ENCODE data around the gene CPNE7.
A peak's percentile ranks its signal among the peaks of the same experiment; 100 is the strongest.

Gene CPNE7

GRCh38 chr16:89549007-89549700 is 26.4 kb upstream of the CPNE7 start:
- no peaks in the 10 kb centered on the region for H3K79me2 ChIP-seq (ENCODE audit: control insufficient read depth, insufficient read depth, low read length, unreplicated experiment)
- no peaks in the 10 kb centered on the region for H3K27me3 ChIP-seq (ENCODE audit: insufficient read depth, low read length)
- H3K27ac ChIP-seq (ENCODE audit: low read depth, low read length) = no peak overlapping the region
- no peaks in the 10 kb centered on the region for H3K4me1 ChIP-seq (ENCODE audit: control insufficient read depth, insufficient read depth, low read length, unreplicated experiment)
- no peak overlapping the region for H2AFZ ChIP-seq (ENCODE audit: low read length, unreplicated experiment)
- no peak overlapping the region for H3K4me3 ChIP-seq (ENCODE audit: low read depth, low read length)
- H3K36me3 ChIP-seq (ENCODE audit: insufficient read depth, low read length) = peaks cover 22% of the 10 kb centered on the region

- Histone ChIP-seq H3K4me3 (ENCODE audit: low read depth, low read length) (no peak overlapping the region), H3K79me2 (ENCODE audit: control insufficient read depth, insufficient read depth, low read length, unreplicated experiment) (no peaks in the 10 kb centered on the region), H3K27ac (ENCODE audit: low read depth, low read length) (no peak overlapping the region), H3K4me1 (ENCODE audit: control insufficient read depth, insufficient read depth, low read length, unreplicated experiment) (no peaks in the 10 kb centered on the region), H3K36me3 (ENCODE audit: insufficient read depth, low read length) (peaks cover 17% of the 10 kb centered on the region), H2AFZ (ENCODE audit: low read length, unreplicated experiment) (no peak overlapping the region), H3K27me3 (ENCODE audit: insufficient read depth, low read length) (no peaks in the 10 kb centered on the region)
Observed at GRCh38 chr16:89550421-89551007, 25.0 kb upstream of the CPNE7 start.

- no peak overlapping the region for H3K4me3 ChIP-seq (ENCODE audit: low read depth, low read length)
- H3K79me2 ChIP-seq (ENCODE audit: control insufficient read depth, insufficient read depth, low read length, unreplicated experiment) = no peaks in the 10 kb centered on the region
- H3K36me3 ChIP-seq (ENCODE audit: insufficient read depth, low read length) = peaks cover 25% of the 10 kb centered on the region
- H2AFZ ChIP-seq (ENCODE audit: low read length, unreplicated experiment) = no peak overlapping the region
- H3K27me3 ChIP-seq (ENCODE audit: insufficient read depth, low read length) = no peaks in the 10 kb centered on the region
- H3K27ac ChIP-seq (ENCODE audit: low read depth, low read length) = no peak overlapping the region
- no peaks in the 10 kb centered on the region for H3K4me1 ChIP-seq (ENCODE audit: control insufficient read depth, insufficient read depth, low read length, unreplicated experiment)
Observed at GRCh38 chr16:89552329-89552728, 23.2 kb upstream of the CPNE7 start.

- Histone ChIP-seq H3K4me1 (ENCODE audit: control insufficient read depth, insufficient read depth, low read length, unreplicated experiment) (no peaks in the 10 kb centered on the region), H3K27me3 (ENCODE audit: insufficient read depth, low read length) (no peaks in the 10 kb centered on the region), H3K27ac (ENCODE audit: low read depth, low read length) (no peak overlapping the region), H3K36me3 (ENCODE audit: insufficient read depth, low read length) (peaks cover 25% of the 10 kb centered on the region), H3K79me2 (ENCODE audit: control insufficient read depth, insufficient read depth, low read length, unreplicated experiment) (no peaks in the 10 kb centered on the region), H2AFZ (ENCODE audit: low read length, unreplicated experiment) (no peak overlapping the region), H3K4me3 (ENCODE audit: low read depth, low read length) (no peak overlapping the region)
Observed at GRCh38 chr16:89552913-89553312, 22.6 kb upstream of the CPNE7 start.

- Histone ChIP-seq H3K27ac (ENCODE audit: low read depth, low read length) (no peak overlapping the region), H2AFZ (ENCODE audit: low read length, unreplicated experiment) (no peak overlapping the region), H3K27me3 (ENCODE audit: insufficient read depth, low read length) (no peaks in the 10 kb centered on the region), H3K4me3 (ENCODE audit: low read depth, low read length) (no peak overlapping the region), H3K4me1 (ENCODE audit: control insufficient read depth, insufficient read depth, low read length, unreplicated experiment) (peaks cover 3% of the 10 kb centered on the region), H3K79me2 (ENCODE audit: control insufficient read depth, insufficient read depth, low read length, unreplicated experiment) (no peaks in the 10 kb centered on the region), H3K36me3 (ENCODE audit: insufficient read depth, low read length) (peaks cover 25% of the 10 kb centered on the region)
Observed at GRCh38 chr16:89553733-89554132, 21.8 kb upstream of the CPNE7 start.

- Histone ChIP-seq H3K4me1 (ENCODE audit: control insufficient read depth, insufficient read depth, low read length, unreplicated experiment) (peaks cover 7% of the 10 kb centered on the region), H2AFZ (ENCODE audit: low read length, unreplicated experiment) (no peak overlapping the region), H3K27ac (ENCODE audit: low read depth, low read length) (no peak overlapping the region), H3K27me3 (ENCODE audit: insufficient read depth, low read length) (no peaks in the 10 kb centered on the region), H3K79me2 (ENCODE audit: control insufficient read depth, insufficient read depth, low read length, unreplicated experiment) (no peaks in the 10 kb centered on the region), H3K36me3 (ENCODE audit: insufficient read depth, low read length) (peaks cover 20% of the 10 kb centered on the region), H3K4me3 (ENCODE audit: low read depth, low read length) (no peak overlapping the region)
Observed at GRCh38 chr16:89554343-89554742, 21.2 kb upstream of the CPNE7 start.

- peaks cover 12% of the 10 kb centered on the region for H3K4me1 ChIP-seq (ENCODE audit: control insufficient read depth, insufficient read depth, low read length, unreplicated experiment)
- no peak overlapping the region for H2AFZ ChIP-seq (ENCODE audit: low read length, unreplicated experiment)
- no peaks in the 10 kb centered on the region for H3K27me3 ChIP-seq (ENCODE audit: insufficient read depth, low read length)
- H3K4me3 ChIP-seq (ENCODE audit: low read depth, low read length) = no peak overlapping the region
- H3K36me3 ChIP-seq (ENCODE audit: insufficient read depth, low read length) = peaks cover 20% of the 10 kb centered on the region
- H3K79me2 ChIP-seq (ENCODE audit: control insufficient read depth, insufficient read depth, low read length, unreplicated experiment) = no peaks in the 10 kb centered on the region
- H3K27ac ChIP-seq (ENCODE audit: low read depth, low read length) = no peak overlapping the region
Observed at GRCh38 chr16:89555265-89555664, 20.3 kb upstream of the CPNE7 start.

- Histone ChIP-seq H2AFZ (ENCODE audit: low read length, unreplicated experiment) (no peak overlapping the region), H3K4me3 (ENCODE audit: low read depth, low read length) (no peak overlapping the region), H3K4me1 (ENCODE audit: control insufficient read depth, insufficient read depth, low read length, unreplicated experiment) (peaks cover 12% of the 10 kb centered on the region), H3K79me2 (ENCODE audit: control insufficient read depth, insufficient read depth, low read length, unreplicated experiment) (peaks cover 3% of the 10 kb centered on the region), H3K27ac (ENCODE audit: low read depth, low read length) (no peak overlapping the region), H3K27me3 (ENCODE audit: insufficient read depth, low read length) (no peaks in the 10 kb centered on the region), H3K36me3 (ENCODE audit: insufficient read depth, low read length) (peaks cover 19% of the 10 kb centered on the region)
Observed at GRCh38 chr16:89555780-89556179, 19.8 kb upstream of the CPNE7 start.

- Histone ChIP-seq H3K27me3 (ENCODE audit: insufficient read depth, low read length) (no peaks in the 10 kb centered on the region), H3K27ac (ENCODE audit: low read depth, low read length) (no peak overlapping the region), H3K4me1 (ENCODE audit: control insufficient read depth, insufficient read depth, low read length, unreplicated experiment) (peaks cover 12% of the 10 kb centered on the region), H3K36me3 (ENCODE audit: insufficient read depth, low read length) (peaks cover 24% of the 10 kb centered on the region), H3K4me3 (ENCODE audit: low read depth, low read length) (no peak overlapping the region), H3K79me2 (ENCODE audit: control insufficient read depth, insufficient read depth, low read length, unreplicated experiment) (peaks cover 15% of the 10 kb centered on the region), H2AFZ (ENCODE audit: low read length, unreplicated experiment) (no peak overlapping the region)
Observed at GRCh38 chr16:89556750-89557689, 18.5 kb upstream of the CPNE7 start.

GRCh38 chr16:89557690-89558490 is 17.7 kb upstream of the CPNE7 start:
- Histone ChIP-seq H3K36me3 (ENCODE audit: insufficient read depth, low read length) (peaks cover 31% of the 10 kb centered on the region), H3K27ac (ENCODE audit: low read depth, low read length) (peak overlapping the region; percentile 4; the same call in 1 of the 2 replicates), H3K79me2 (ENCODE audit: control insufficient read depth, insufficient read depth, low read length, unreplicated experiment) (peaks cover 24% of the 10 kb centered on the region), H3K4me1 (ENCODE audit: control insufficient read depth, insufficient read depth, low read length, unreplicated experiment) (peaks cover 20% of the 10 kb centered on the region), H3K4me3 (ENCODE audit: low read depth, low read length) (no peak overlapping the region), H3K27me3 (ENCODE audit: insufficient read depth, low read length) (no peaks in the 10 kb centered on the region), H2AFZ (ENCODE audit: low read length, unreplicated experiment) (no peak overlapping the region)

Data from ACC112 (cell line).